ENCODE measurements around the gene CDCA5.
A peak's percentile ranks its signal among the peaks of the same experiment; 100 is the strongest.

CDCA5 gene

DNA sequence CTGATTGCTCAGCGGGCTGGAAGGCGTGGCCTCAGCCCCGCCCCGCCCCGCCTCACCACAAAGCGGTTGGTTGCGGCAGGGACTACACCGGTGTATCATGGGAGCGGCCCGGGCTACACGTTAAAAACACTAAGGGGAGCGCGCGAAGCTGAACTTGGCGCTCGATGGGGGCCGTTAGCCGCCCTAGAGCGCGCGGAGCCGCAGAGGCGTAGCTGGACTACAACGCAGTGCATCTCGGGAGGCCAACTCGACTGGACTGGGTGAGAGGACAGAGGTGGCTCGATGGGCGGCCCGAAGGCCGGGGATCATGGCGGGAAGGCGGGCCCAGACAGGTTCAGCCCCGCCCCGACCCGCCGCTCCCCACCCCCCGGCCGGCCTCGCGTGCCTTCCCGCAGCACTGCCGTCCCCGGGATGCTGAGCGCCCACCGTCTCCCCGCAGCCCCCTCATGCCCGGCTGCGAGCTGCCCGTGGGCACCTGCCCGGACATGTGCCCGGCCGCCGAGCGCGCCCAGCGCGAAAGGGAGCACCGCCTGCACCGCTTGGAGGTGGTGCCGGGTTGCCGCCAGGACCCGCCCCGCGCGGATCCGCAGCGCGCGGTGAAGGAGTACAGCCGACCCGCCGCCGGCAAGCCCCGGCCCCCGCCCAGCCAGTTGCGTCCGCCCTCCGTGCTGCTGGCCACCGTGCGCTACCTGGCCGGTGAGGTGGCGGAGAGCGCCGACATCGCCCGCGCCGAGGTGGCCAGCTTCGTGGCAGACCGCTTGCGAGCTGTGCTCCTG lies 42.8 kb downstream of the CDCA5 start, which contains the start of gene SAC3D1:
Gene SAC3D1 (plus strand): TSS at position 364 of the 776 bp plus-strand sequence. CDS start 83 bp downstream, at position 447.
- peak; percentile 89 for DNase-seq

DNA sequence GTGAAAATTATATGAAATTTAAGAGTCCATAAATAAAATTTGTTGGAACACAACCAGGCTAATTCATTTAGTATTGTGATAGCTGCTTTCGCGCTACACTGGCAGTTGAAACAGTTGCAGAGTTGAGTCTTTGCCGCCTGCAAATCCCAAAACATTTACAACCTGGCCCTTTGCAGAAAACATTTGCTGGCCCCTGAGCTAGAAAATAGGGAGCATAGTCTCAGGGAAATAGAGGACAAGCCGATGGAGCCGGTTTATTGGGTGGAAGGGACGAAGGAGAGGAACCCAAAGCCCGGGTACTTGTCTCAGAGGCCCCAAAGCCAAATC lies 43.4 kb downstream of the CDCA5 start:
- no peak for DNase-seq

- DNase-seq, result no peak
Measured at GRCh38 chr11:65036931-65037330, 46.9 kb downstream of the CDCA5 start.

- DNase-seq, result no peak
Measured at GRCh38 chr11:65035579-65035978, 48.3 kb downstream of the CDCA5 start.

DNA sequence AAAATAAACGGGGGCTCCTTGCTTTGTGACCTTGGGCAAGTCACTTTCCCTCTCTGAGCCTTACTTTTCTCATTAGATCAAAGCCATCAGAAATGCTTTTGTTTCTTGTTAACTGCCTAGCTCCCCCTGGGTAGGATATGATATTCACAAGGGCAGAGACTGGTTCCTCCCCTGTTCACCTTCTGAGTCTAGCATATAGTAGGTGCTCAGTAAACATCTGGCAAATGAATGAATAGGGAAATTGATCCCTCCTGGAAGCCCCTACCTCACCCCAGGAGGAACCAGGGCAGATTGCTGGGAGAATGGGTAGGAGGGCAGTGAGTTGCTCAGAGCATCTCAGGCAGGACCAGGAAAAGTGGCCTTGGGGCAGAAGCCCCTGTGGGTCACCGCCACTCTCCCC lies 49.4 kb downstream of the CDCA5 start:
- DNase-seq, result no peak

- no peak for DNase-seq
Measured at GRCh38 chr11:65032216-65032615, 51.6 kb downstream of the CDCA5 start.
